Retina (tissue), 1 donor: ENCODE data around the gene DAG1.

ENCODE experiments used
- DNase-seq: peaks from one replicate; pipeline ENCODE4 v3.0.0-alpha.2; 2016

DAG1 gene

GRCh38 chr3:49469936-49470713 lies at the start of gene DAG1:
Gene DAG1 (plus strand): TSS chr3:49470267. CDS start chr3:49510535, 40,268 bp downstream.
- peak; percentile 96 for DNase-seq

GRCh38 chr3:49421890-49422378 lies 48.1 kb upstream of the DAG1 start:
- DNase-seq: no peak

- DNase-seq: peak; percentile 73
Measured at GRCh38 chr3:49422379-49423248, 47.5 kb upstream of the DAG1 start, which contains the start of gene AMT. Gene AMT (minus strand): TSS chr3:49422473. CDS start chr3:49422450, 23 bp downstream.

GRCh38 chr3:49424816-49425215 lies 45.3 kb upstream of the DAG1 start:
- DNase-seq: no peak

GRCh38 chr3:49427586-49427985 lies 42.5 kb upstream of the DAG1 start:
- no peak for DNase-seq

- DNase-seq: no peak
Measured at GRCh38 chr3:49428752-49429080, 41.4 kb upstream of the DAG1 start.

- no peak for DNase-seq
Measured at GRCh38 chr3:49434731-49435130, 35.3 kb upstream of the DAG1 start.

GRCh38 chr3:49445391-49445790 lies 24.7 kb upstream of the DAG1 start:
- no peak for DNase-seq

GRCh38 chr3:49453621-49454020 lies 16.4 kb upstream of the DAG1 start:
- DNase-seq: no peak

GRCh38 chr3:49454458-49454857 lies 15.6 kb upstream of the DAG1 start:
- no peak for DNase-seq

GRCh38 chr3:49454898-49455681 lies 15.0 kb upstream of the DAG1 start:
- no peak for DNase-seq

- no peak for DNase-seq
Measured at GRCh38 chr3:49456466-49456865, 13.6 kb upstream of the DAG1 start.

GRCh38 chr3:49460188-49460890 lies 9.7 kb upstream of the DAG1 start:
- DNase-seq: no peak

- no peak for DNase-seq
Measured at GRCh38 chr3:49460956-49461355, 9.1 kb upstream of the DAG1 start.

- DNase-seq: no peak
Measured at GRCh38 chr3:49461443-49462171, 8.5 kb upstream of the DAG1 start.

GRCh38 chr3:49462222-49462621 lies 7.8 kb upstream of the DAG1 start:
- no peak for DNase-seq

- DNase-seq: peak; percentile 64
Measured at GRCh38 chr3:49465270-49466034, 4.6 kb upstream of the DAG1 start.

GRCh38 chr3:49466085-49466484 lies 4.0 kb upstream of the DAG1 start:
- DNase-seq: peak; percentile 37

GRCh38 chr3:49469037-49469935 lies 781 bp upstream of the DAG1 start:
- no peak for DNase-seq
